PFSK-1 (cell line): ENCODE measurements around the gene RGS16.

Experiments
- FOXP2 ChIP-seq: optimal IDR thresholded peaks from 2 replicates; pipeline ENCODE3; 2011; ENCODE audit warnings: borderline replicate concordance, control low read depth, inconsistent platforms; ENCODE audit not compliant: insufficient read depth; ENCODE audit errors: extremely low read length, extremely low read depth
- POLR2AphosphoS5 ChIP-seq: IDR thresholded peaks from 2 replicates; pipeline ENCODE4 v1.6.1; 2012; ENCODE audit warnings: low read depth, mild to moderate bottlenecking, control low read depth, low read length, moderate library complexity
- SIN3A ChIP-seq: IDR thresholded peaks from 2 replicates; pipeline ENCODE4 v1.6.1; 2012; ENCODE audit warnings: mild to moderate bottlenecking, low read length, moderate library complexity, borderline replicate concordance; ENCODE audit not compliant: insufficient read depth
- TAF1 ChIP-seq: IDR thresholded peaks from 2 replicates; pipeline ENCODE4 v1.6.1; 2012; ENCODE audit warnings: low read length, control low read depth, borderline replicate concordance; ENCODE audit not compliant: insufficient read depth
- TF ChIP-seq, protein P1 (sequence below), 2 experiments: IDR thresholded peaks; 2 replicates each; pipeline versions ENCODE4 v1.6.1 to v1.8.0; 2011 to 2012; ENCODE audit warnings: low read depth in 2 of 2, low read length in 2 of 2, control low read depth in 1 of 2, inconsistent platforms in 1 of 2, mild to moderate bottlenecking in 1 of 2, moderate library complexity in 1 of 2; ENCODE audit not compliant: insufficient read depth in 1 of 2

Gene RGS16

DNA sequence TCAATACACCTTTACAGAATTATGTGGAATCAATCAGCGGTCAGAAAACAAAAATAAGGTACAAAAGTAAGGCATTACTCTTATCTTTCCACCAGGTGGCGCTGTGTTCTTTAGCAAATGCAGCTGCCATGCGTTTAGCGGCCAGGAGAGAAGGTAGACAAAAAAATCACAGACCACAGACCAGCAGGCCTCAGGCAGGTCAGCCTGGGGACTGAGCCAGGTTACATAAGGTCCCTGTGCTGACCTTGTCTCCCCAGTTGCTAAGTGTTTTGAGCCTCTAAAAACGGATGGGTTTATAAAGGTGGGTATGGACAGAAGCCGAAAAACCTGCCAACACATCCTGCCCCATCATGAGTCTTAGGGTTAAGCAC lies 2.8 kb downstream of the RGS16 start:
- no peak for TF ChIP-seq SIN3A

GRCh38 chr1:182600745-182601415 lies 3.3 kb downstream of the RGS16 start:
- TF ChIP-seq, protein P1, sequence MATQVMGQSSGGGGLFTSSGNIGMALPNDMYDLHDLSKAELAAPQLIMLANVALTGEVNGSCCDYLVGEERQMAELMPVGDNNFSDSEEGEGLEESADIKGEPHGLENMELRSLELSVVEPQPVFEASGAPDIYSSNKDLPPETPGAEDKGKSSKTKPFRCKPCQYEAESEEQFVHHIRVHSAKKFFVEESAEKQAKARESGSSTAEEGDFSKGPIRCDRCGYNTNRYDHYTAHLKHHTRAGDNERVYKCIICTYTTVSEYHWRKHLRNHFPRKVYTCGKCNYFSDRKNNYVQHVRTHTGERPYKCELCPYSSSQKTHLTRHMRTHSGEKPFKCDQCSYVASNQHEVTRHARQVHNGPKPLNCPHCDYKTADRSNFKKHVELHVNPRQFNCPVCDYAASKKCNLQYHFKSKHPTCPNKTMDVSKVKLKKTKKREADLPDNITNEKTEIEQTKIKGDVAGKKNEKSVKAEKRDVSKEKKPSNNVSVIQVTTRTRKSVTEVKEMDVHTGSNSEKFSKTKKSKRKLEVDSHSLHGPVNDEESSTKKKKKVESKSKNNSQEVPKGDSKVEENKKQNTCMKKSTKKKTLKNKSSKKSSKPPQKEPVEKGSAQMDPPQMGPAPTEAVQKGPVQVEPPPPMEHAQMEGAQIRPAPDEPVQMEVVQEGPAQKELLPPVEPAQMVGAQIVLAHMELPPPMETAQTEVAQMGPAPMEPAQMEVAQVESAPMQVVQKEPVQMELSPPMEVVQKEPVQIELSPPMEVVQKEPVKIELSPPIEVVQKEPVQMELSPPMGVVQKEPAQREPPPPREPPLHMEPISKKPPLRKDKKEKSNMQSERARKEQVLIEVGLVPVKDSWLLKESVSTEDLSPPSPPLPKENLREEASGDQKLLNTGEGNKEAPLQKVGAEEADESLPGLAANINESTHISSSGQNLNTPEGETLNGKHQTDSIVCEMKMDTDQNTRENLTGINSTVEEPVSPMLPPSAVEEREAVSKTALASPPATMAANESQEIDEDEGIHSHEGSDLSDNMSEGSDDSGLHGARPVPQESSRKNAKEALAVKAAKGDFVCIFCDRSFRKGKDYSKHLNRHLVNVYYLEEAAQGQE (IDR thresholded peaks at IDR 0.05; ENCODE audit: insufficient read depth in 1 of 2, low read depth in 2 of 2, low read length in 2 of 2): no peak
- TF ChIP-seq POLR2AphosphoS5: no peak
- no peak for TF ChIP-seq TAF1
- TF ChIP-seq FOXP2: no peak
- TF ChIP-seq SIN3A: no peak

DNA sequence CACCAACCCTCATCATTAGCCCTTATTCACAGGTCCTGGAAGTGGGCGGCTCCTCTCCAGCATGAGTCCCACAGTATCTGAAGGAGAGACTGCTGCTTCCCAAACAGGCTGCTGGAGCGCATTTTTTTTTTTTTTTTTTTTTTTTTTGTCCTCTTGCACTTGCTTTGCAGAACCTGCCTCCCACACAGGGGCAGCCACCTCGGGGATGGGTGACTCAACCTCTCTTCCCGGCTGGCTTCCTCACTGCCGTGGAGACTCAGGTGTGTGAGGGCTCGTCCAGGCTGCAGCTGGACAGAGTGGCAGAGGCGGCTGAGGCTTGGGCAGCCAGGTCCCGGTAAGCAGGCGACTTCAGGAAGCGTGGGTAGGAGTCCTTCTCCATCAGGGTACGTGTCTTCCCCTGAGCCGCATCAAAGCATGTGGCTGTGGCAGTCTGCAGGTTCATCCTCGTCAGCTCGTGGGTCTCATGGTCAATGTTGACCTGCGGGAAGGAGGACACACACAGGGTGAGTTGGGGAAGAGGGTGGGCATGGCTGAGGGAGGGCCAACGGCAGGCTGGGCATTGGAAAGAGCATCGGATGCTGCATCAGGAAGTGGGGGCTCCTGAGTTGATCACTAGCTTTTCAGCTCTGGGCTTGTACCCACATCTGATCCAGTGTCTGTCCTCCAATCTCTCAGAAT lies 4.0 kb downstream of the RGS16 start:
- TF ChIP-seq FOXP2: no peak
- TF ChIP-seq, protein P1 (IDR thresholded peaks at IDR 0.05; ENCODE audit: insufficient read depth in 1 of 2, low read depth in 2 of 2, low read length in 2 of 2): no peak
- TF ChIP-seq POLR2AphosphoS5: no peak
- no peak for TF ChIP-seq TAF1
- no peak for TF ChIP-seq SIN3A

GRCh38 chr1:182599339-182599738 lies 4.8 kb downstream of the RGS16 start:
- no peak for TF ChIP-seq TAF1
- no peak for TF ChIP-seq FOXP2
- no peak for TF ChIP-seq SIN3A
- TF ChIP-seq POLR2AphosphoS5: no peak

DNA sequence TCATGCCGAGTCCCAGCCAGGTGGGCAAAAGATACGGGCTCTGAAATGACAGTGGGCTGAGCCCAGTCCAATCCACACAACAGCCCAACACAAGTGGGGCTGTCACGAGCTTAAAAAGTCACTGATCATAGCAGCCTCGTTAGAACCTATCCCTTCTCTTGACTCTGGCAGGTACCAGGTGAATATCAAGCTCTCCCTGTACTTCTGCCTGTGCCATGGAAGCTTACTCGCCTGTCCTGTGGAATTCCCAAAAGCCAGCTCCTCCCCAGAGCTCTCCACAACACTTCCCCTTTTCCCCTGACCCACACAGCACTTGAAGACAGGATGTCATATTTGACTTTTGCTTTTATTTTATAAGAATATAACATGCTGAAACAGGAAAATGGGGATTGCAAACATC lies 5.9 kb downstream of the RGS16 start:
- no peak for TF ChIP-seq FOXP2
- no peak for TF ChIP-seq TAF1
- no peak for TF ChIP-seq POLR2AphosphoS5
- TF ChIP-seq, protein P1 (IDR thresholded peaks at IDR 0.05; ENCODE audit: insufficient read depth in 1 of 2, low read depth in 2 of 2, low read length in 2 of 2): no peak
- no peak for TF ChIP-seq SIN3A

DNA sequence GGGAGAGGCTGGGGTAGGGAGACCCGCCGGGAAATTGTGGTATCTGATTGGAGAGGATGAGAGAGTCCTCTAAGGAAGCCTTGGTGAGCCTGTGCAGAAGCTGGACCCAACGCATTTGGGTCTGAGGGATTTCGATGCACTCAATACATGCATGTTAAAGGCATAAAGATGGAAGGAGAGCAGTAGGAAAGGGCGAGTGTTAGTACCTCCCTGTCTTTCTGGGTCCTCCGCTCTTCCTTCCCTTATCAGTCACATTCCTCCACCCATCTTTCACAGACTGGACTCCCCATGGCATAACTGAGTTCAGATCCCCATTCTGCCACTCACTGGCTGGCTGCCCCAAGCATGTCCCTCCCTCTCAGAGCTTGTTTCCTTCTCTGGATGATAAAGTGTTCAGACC lies 7.3 kb downstream of the RGS16 start:
- no peak for TF ChIP-seq SIN3A
- TF ChIP-seq, protein P1 (IDR thresholded peaks at IDR 0.05; ENCODE audit: insufficient read depth in 1 of 2, low read depth in 2 of 2, low read length in 2 of 2): no peak
- TF ChIP-seq TAF1: no peak
- no peak for TF ChIP-seq POLR2AphosphoS5
- TF ChIP-seq FOXP2: no peak
